ENCODE results near the gene MESP1.
"Not testable (repeated sequence)": the region's sequence is repeated elsewhere in the genome, so short reads cannot be mapped to it uniquely, and the experiment has no call there.

- not testable (repeated sequence) for TF ChIP-seq EZH2 (IDR thresholded peaks at IDR 0.05; ENCODE audit: low read length, unreplicated experiment); CTCF (conservative IDR thresholded peaks at IDR 0.05; ENCODE audit: low read depth, low read length); EZH2phosphoT487 (IDR thresholded peaks at IDR 0.05; ENCODE audit: borderline replicate concordance, low read length)
Measured at GRCh38 chr15:89782619-89782950, 31.5 kb upstream of the MESP1 start.

Measured in PC-3 (cell line).